ENCODE measurements around the gene ACSL1. TPM values are rescaled to one million over a fixed set of nuclear protein-coding genes. Genes with fewer than 3 reads are reported as not detected.

Gene ACSL1
- polyA plus RNA-seq, 1 donor (not counting 4 experiments of a cell fraction or from before 2014, with no cell fraction given): 60.6 TPM

- dilution Hi-C loops (cut with MboI; ENCODE audit: extremely low pct_ligation_motif_present, low sequenced_read_pairs): no loop called here
- no peaks in the 10 kb centered on the region for H3K9me1 ChIP-seq (ENCODE audit: control insufficient read depth, extremely low read depth, insufficient read depth, low read length)
- no peak overlapping the region for H3K27ac ChIP-seq (ENCODE audit: control insufficient read depth, insufficient read depth, low read length)
- FAIRE-seq (no peak), DNase-seq (ENCODE audit: low read depth, low spot score) (no peak)
- no peaks in the 10 kb centered on the region for H4K20me1 ChIP-seq (ENCODE audit: control insufficient read depth, extremely low read depth, insufficient read depth, low read length)
- H2AFZ ChIP-seq (ENCODE audit: control insufficient read depth, low read length): no peak overlapping the region
- TF ChIP-seq EZH2 (IDR thresholded peaks at IDR 0.05; ENCODE audit: low read length): no peak
- no peak for TF ChIP-seq CTCF (optimal IDR thresholded peaks at IDR 0.05 in 1 of 3, IDR thresholded peaks at IDR 0.05 in 1 of 3, conservative IDR thresholded peaks at IDR 0.05 in 1 of 3; ENCODE audit: extremely low read depth in 1 of 3, insufficient read depth in 2 of 3, low read length in 3 of 3)
- no peak overlapping the region for H3K9ac ChIP-seq (ENCODE audit: control insufficient read depth, extremely low read depth, insufficient read depth, low read length)
- no peaks in the 10 kb centered on the region for H3K27me3 ChIP-seq (ENCODE audit: control insufficient read depth, extremely low read depth, insufficient read depth, low read length)
- no peak overlapping the region for H3K4me2 ChIP-seq (ENCODE audit: control insufficient read depth, extremely low read depth, insufficient read depth, low read depth, low read length)
- peaks cover 16% of the 10 kb centered on the region for H3K79me2 ChIP-seq (ENCODE audit: control insufficient read depth, insufficient read depth, low read length)
- H3K4me3 ChIP-seq (ENCODE audit: control insufficient read depth in 2 of 3, extremely low read depth in 1 of 3, insufficient read depth in 2 of 3, low read depth in 1 of 3, low read length in 3 of 3): no peak overlapping the region
- no peaks in the 10 kb centered on the region for H3K36me3 ChIP-seq (ENCODE audit: control insufficient read depth in 2 of 2, extremely low read depth in 1 of 2, insufficient read depth in 2 of 2, low read length in 2 of 2)
- H3K9me3 ChIP-seq (ENCODE audit: control insufficient read depth, low read depth, low read length): no peaks in the 10 kb centered on the region
- peaks cover 25% of the 10 kb centered on the region for H3K4me1 ChIP-seq (ENCODE audit: control insufficient read depth, extremely low read depth, insufficient read depth, low read length)
These were observed 7.6 kb downstream of the ACSL1 start for GRCh38 chr4:184818216-184818564.

DNA sequence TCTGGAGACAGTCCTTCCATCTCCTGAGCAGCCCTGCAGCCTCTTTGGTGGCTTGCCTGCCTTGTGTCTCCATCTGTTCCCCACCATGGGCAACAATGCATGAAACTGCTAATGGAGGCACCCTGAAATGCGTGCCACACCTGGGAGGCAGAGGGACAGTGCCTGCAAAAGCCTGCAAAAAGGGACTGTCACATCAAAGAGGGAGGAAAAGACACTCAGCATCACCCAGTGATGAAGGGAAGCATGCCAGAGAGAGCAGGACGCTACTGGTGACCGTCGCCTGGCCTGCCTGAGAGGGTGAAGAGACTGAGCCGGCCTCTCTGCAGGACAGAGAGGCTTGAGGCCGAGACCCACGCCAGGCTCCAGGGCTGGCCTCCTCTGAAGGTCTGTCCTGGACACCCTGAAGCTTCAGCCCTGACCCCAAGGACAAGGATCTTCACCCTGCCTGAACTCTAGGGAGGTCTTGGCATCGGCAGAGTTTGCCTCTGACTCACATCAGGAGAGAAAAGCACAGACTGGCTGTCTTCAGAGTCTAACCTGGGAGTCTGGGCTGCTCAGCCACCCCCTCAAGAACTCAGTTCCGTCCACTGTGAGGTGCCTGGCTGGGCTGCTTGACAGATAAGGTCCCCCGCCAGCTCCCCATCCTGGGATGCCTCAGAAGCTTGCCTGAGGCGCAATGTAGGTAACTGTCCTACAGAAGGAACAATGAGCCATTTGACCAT is 8.1 kb downstream of the ACSL1 start:
- Histone ChIP-seq H4K20me1 (ENCODE audit: control insufficient read depth, extremely low read depth, insufficient read depth, low read length) (no peaks in the 10 kb centered on the region), H2AFZ (ENCODE audit: control insufficient read depth, low read length) (no peak overlapping the region), H3K4me2 (ENCODE audit: control insufficient read depth, extremely low read depth, insufficient read depth, low read depth, low read length) (no peak overlapping the region), H3K9ac (ENCODE audit: control insufficient read depth, extremely low read depth, insufficient read depth, low read length) (no peak overlapping the region), H3K36me3 (ENCODE audit: control insufficient read depth in 2 of 2, extremely low read depth in 1 of 2, insufficient read depth in 2 of 2, low read length in 2 of 2) (no peaks in the 10 kb centered on the region), H3K4me3 (ENCODE audit: control insufficient read depth in 2 of 3, extremely low read depth in 1 of 3, insufficient read depth in 2 of 3, low read depth in 1 of 3, low read length in 3 of 3) (no peak overlapping the region), H3K9me1 (ENCODE audit: control insufficient read depth, extremely low read depth, insufficient read depth, low read length) (no peaks in the 10 kb centered on the region), H3K4me1 (ENCODE audit: control insufficient read depth, extremely low read depth, insufficient read depth, low read length) (peaks cover 31% of the 10 kb centered on the region), H3K79me2 (ENCODE audit: control insufficient read depth, insufficient read depth, low read length) (peaks cover 14% of the 10 kb centered on the region), H3K27ac (ENCODE audit: control insufficient read depth, insufficient read depth, low read length) (no peak overlapping the region), H3K27me3 (ENCODE audit: control insufficient read depth, extremely low read depth, insufficient read depth, low read length) (no peaks in the 10 kb centered on the region), H3K9me3 (ENCODE audit: control insufficient read depth, low read depth, low read length) (no peaks in the 10 kb centered on the region)
- DNase-seq (ENCODE audit: low read depth, low spot score) (no peak), FAIRE-seq (no peak)
- TF ChIP-seq EZH2 (IDR thresholded peaks at IDR 0.05; ENCODE audit: low read length) (no peak), CTCF (optimal IDR thresholded peaks at IDR 0.05 in 1 of 3, IDR thresholded peaks at IDR 0.05 in 1 of 3, conservative IDR thresholded peaks at IDR 0.05 in 1 of 3; ENCODE audit: extremely low read depth in 1 of 3, insufficient read depth in 2 of 3, low read length in 3 of 3) (no peak)
- dilution Hi-C loops (cut with MboI; ENCODE audit: extremely low pct_ligation_motif_present, low sequenced_read_pairs): no loop called here

Measured in keratinocyte (primary cell).